IMR-90 (cell line): ENCODE results near the gene MAPK8IP3. TPM values are rescaled to one million over a fixed set of nuclear protein-coding genes. Genes with fewer than 3 reads are reported as not detected.

Experiments used
- ATAC-seq: fragments of 200-7000 bp; cut with Tn5 transposase; 2 replicates; pipeline ENCODE4 v1.9.1; 2020; ENCODE audit warnings: low read depth, mild to moderate bottlenecking, moderate library complexity
- BruUV-seq: library from RNA; stranded (reverse); fragments of 400-500 nt; replicated peaks from 2 replicates; lab custom pipeline; 2021; lab: Mats Ljungman, UMichigan
- CTCF ChIA-PET: fragments of 300-600 bp; formaldehyde crosslinking; extraction: SDS; loops from one replicate; lab custom pipeline; 2021; ENCODE audit warnings: antibody characterized with exemption; lab: Yijun Ruan, JAX
- POLR2A ChIA-PET: fragments of 300-600 bp; sonication (Branson Sonifier 250); formaldehyde crosslinking; loops from one replicate; lab custom pipeline; 2022; ENCODE audit warnings: antibody characterized with exemption; ENCODE audit not compliant: unreplicated experiment; lab: Charles Lee
- DNase-seq: peaks from one replicate; pipeline ENCODE4 v3.0.0; 2013
- H2AFZ ChIP-seq: replicated peaks from 2 replicates; pipeline ENCODE3; 2013; ENCODE audit warnings: low read length, mild to moderate bottlenecking; ENCODE audit not compliant: poor library complexity
- H2AK5ac ChIP-seq: 2 replicates; pipeline ENCODE4 v1.6.1; 2013; ENCODE audit warnings: low read depth, low read length, inconsistent platforms
- H2AK9ac ChIP-seq: replicated peaks from 2 replicates; pipeline ENCODE3; 2013; ENCODE audit warnings: mild to moderate bottlenecking, low read depth, low read length, moderate library complexity; ENCODE audit not compliant: poor library complexity
- H2BK120ac ChIP-seq: 2 replicates; pipeline ENCODE4 v1.6.1; 2013; ENCODE audit warnings: low read depth, low read length, inconsistent platforms
- H2BK15ac ChIP-seq: 3 replicates; pipeline ENCODE4 v1.6.1; 2013; ENCODE audit warnings: low read depth, low read length, inconsistent platforms
- H2BK20ac ChIP-seq: 2 replicates; pipeline ENCODE4 v1.6.1; 2013; ENCODE audit warnings: low read depth, mild to moderate bottlenecking, inconsistent platforms, low read length, moderate library complexity
- H2BK5ac ChIP-seq: 2 replicates; pipeline ENCODE4 v1.6.1; 2013; ENCODE audit warnings: mild to moderate bottlenecking, low read depth, low read length, inconsistent platforms; ENCODE audit not compliant: poor library complexity, severe bottlenecking
- H3K14ac ChIP-seq: replicated peaks from 2 replicates; pipeline ENCODE4 v1.6.1; 2013; ENCODE audit warnings: low read depth, low read length, inconsistent platforms
- H3K18ac ChIP-seq: 2 replicates; pipeline ENCODE4 v1.6.1; 2013; ENCODE audit warnings: low read depth, low read length, control low read depth
- H3K23ac ChIP-seq: 2 replicates; pipeline ENCODE4 v1.6.1; 2013; ENCODE audit warnings: low read depth, low read length, inconsistent platforms
- H3K27ac ChIP-seq: 2 replicates; pipeline ENCODE4 v1.5.1; 2013; ENCODE audit warnings: mild to moderate bottlenecking, control low read depth, low read length; ENCODE audit not compliant: insufficient read depth
- H3K27me3 ChIP-seq: 2 replicates; pipeline ENCODE4 v1.6.1; 2013; ENCODE audit warnings: low read length; ENCODE audit not compliant: control insufficient read depth, insufficient read depth
- H3K36me3 ChIP-seq: 2 replicates; pipeline ENCODE4 v1.6.1; 2013; ENCODE audit warnings: low read length, mixed read lengths; ENCODE audit not compliant: control insufficient read depth, insufficient read depth
- H3K4ac ChIP-seq: 2 replicates; pipeline ENCODE4 v1.6.1; 2013; ENCODE audit warnings: low read depth, low read length, inconsistent platforms
- H3K4me1 ChIP-seq: 2 replicates; pipeline ENCODE4 v1.6.1; 2013; ENCODE audit warnings: low read length, mixed read lengths; ENCODE audit not compliant: control insufficient read depth, insufficient read depth
- H3K4me2 ChIP-seq: 2 replicates; pipeline ENCODE4 v1.6.1; 2013; ENCODE audit warnings: low read depth, mild to moderate bottlenecking, control low read depth, low read length, moderate library complexity
- H3K4me3 ChIP-seq: 2 replicates; pipeline ENCODE4 v1.5.1; 2013; ENCODE audit warnings: low read depth, mild to moderate bottlenecking, control low read depth, low read length, moderate library complexity; ENCODE audit not compliant: insufficient read depth
- H3K56ac ChIP-seq: 2 replicates; pipeline ENCODE4 v1.6.1; 2013; ENCODE audit warnings: low read length, inconsistent platforms; ENCODE audit not compliant: insufficient read depth; ENCODE audit errors: extremely low read depth
- H3K79me1 ChIP-seq, 2 experiments: 2 replicates each; pipeline ENCODE4 v1.6.1; 2013; ENCODE audit warnings: low read length in 2 of 2, inconsistent platforms in 1 of 2, low read depth in 1 of 2
- H3K9ac ChIP-seq: 2 replicates; pipeline ENCODE4 v1.6.1; 2013; ENCODE audit warnings: low read depth, low read length, control low read depth
- H3K9me1 ChIP-seq: 2 replicates; pipeline ENCODE4 v1.6.1; 2013; ENCODE audit warnings: low read length, inconsistent platforms; ENCODE audit not compliant: insufficient read depth
- H3K9me3 ChIP-seq: 2 replicates; pipeline ENCODE4 v1.6.1; 2013; ENCODE audit warnings: low read length; ENCODE audit not compliant: control insufficient read depth, insufficient read depth
- H4K20me1 ChIP-seq: 2 replicates; pipeline ENCODE4 v1.6.1; 2013; ENCODE audit warnings: low read length, inconsistent platforms; ENCODE audit not compliant: insufficient read depth
- H4K5ac ChIP-seq: 2 replicates; pipeline ENCODE4 v1.6.1; 2013; ENCODE audit warnings: mild to moderate bottlenecking, low read depth, low read length, control low read depth
- H4K8ac ChIP-seq, 2 experiments: 2 replicates each; pipeline ENCODE4 v1.6.1; 2013; ENCODE audit warnings: low read depth in 2 of 2, low read length in 2 of 2, control low read depth in 1 of 2, inconsistent platforms in 1 of 2
- H4K91ac ChIP-seq: 2 replicates; pipeline ENCODE4 v1.6.1; 2013; ENCODE audit warnings: low read depth, low read length, inconsistent platforms; ENCODE audit not compliant: insufficient read depth
- BHLHE40 ChIP-seq: fragments of 150-350 bp; IDR thresholded peaks from 2 replicates; pipeline ENCODE4 v1.6.1; 2016; ENCODE audit warnings: mild to moderate bottlenecking, low read depth, low read length
- CEBPB ChIP-seq: IDR thresholded peaks from 2 replicates; pipeline ENCODE4 v1.6.1; 2012; ENCODE audit warnings: low read depth, low read length, improper control_type of control experiment
- CHD1 ChIP-seq: IDR thresholded peaks from 2 replicates; pipeline ENCODE4 v1.6.1; 2012; ENCODE audit warnings: low read depth, low read length, improper control_type of control experiment
- FOS ChIP-seq: fragments of 150-350 bp; IDR thresholded peaks from 2 replicates; pipeline ENCODE4 v1.6.1; 2016; ENCODE audit warnings: low read depth, low read length
- MAFK ChIP-seq: IDR thresholded peaks from 2 replicates; pipeline ENCODE4 v1.6.1; 2012; ENCODE audit warnings: low read depth, low read length, improper control_type of control experiment
- MXI1 ChIP-seq: IDR thresholded peaks from 2 replicates; pipeline ENCODE4 v1.6.1; 2012; ENCODE audit warnings: low read depth, mild to moderate bottlenecking, low read length, moderate library complexity, borderline replicate concordance
- RAD21 ChIP-seq: IDR thresholded peaks from 2 replicates; pipeline ENCODE4 v1.6.1; 2012; ENCODE audit warnings: low read length, improper control_type of control experiment
- RFX5 ChIP-seq: IDR thresholded peaks from 2 replicates; pipeline ENCODE4 v1.8.0; 2012; ENCODE audit warnings: low read depth, mild to moderate bottlenecking, low read length, moderate library complexity
- WGBS, 2 experiments: methylation state at CpG; one replicate each; pipeline versions ENCODE4 v1.1.5 to v1.1.7; 2013; ENCODE audit warnings: missing lambda C conversion rate in 2 of 2; ENCODE audit not compliant: insufficient read length in 1 of 2; ENCODE audit errors: extremely low coverage in 2 of 2; 5-methylcytosine and 5-hydroxymethylcytosine counted together
- dilution Hi-C: fragments of 300-500 bp; cut with HindIII; formaldehyde crosslinking; loops from one replicate; pipeline ENCODE4 v1.14.3; 2018; ENCODE audit warnings: low sequenced_read_pairs; ENCODE audit not compliant: unreplicated experiment
- in situ Hi-C: fragments of 300-500 bp; cut with MboI; formaldehyde crosslinking; loops from 3 replicates; pipeline ENCODE4 v1.14.3; 2019; ENCODE audit warnings: low sequenced_read_pairs, inconsistent platforms, mixed read lengths
- intact Hi-C: fragments of 100-400 bp; cut with micrococcal nuclease; formaldehyde crosslinking; loops from 2 replicates; pipeline ENCODE4 v1.10.0; 2022
- polyA plus RNA-seq, 3 experiments: library from polyadenylated mRNA; depleted of rRNA; stranded (reverse); fragments of >200 nt; gene quantifications; 2 replicates each; pipeline ENCODE4 v1.2.3, GENCODE V29; 2012; ENCODE audit warnings: low replicate concordance in 1 of 3
- total RNA-seq: library from RNA; depleted of rRNA; stranded (reverse); fragments of >200 nt; gene quantifications from 2 replicates; pipeline ENCODE4 v1.2.3, GENCODE V29; 2012
- TF ChIP-seq, protein P1 (sequence below): fragments of 150-350 bp; IDR thresholded peaks from 2 replicates; pipeline ENCODE4 v1.6.1; 2017; ENCODE audit warnings: mild to moderate bottlenecking, antibody characterized with exemption, low read length, low read depth
- TF ChIP-seq, protein P2 (sequence below): conservative IDR thresholded peaks from 2 replicates; pipeline ENCODE4 v1.5.1; 2012; ENCODE audit warnings: mild to moderate bottlenecking, low read depth, low read length, improper control_type of control experiment
- TF ChIP-seq, protein P3 (sequence below): fragments of 150-350 bp; IDR thresholded peaks from 2 replicates; pipeline ENCODE4 v1.6.1; 2016; ENCODE audit warnings: low read depth, mild to moderate bottlenecking, low read length, moderate library complexity, borderline replicate concordance

MAPK8IP3 gene
- total and polyA plus RNA-seq, 2 of the 4 experiments (the other 2 are of a cell fraction), result 17.0 to 69.1 TPM

DNA sequence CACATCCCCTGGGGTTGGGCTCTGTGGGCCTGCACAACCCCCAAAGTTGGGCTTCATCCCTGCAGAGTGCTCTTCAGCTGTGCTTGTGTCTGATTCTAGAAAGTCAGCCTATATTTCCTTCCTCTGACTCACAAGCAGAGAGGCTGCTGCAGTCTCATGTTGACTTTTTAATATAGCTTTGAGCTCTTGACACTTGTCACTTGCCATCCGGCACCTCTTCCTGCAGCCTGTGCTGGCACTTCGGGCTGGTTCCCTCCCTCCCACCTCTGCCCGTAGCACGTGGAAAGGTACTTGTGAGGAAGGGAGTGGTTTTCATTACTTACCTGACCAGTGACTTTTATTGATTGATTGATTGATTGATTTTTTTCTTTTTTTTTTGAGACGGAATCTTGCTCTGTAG, 47.0 kb upstream of the MAPK8IP3 start:
- in situ Hi-C loops, result no loop called here
- H3K23ac ChIP-seq, result no peak overlapping the region
- H4K20me1 ChIP-seq, result peaks cover 4% of the 10 kb centered on the region; the same call in 1 of the 2 replicates
- ChIA-PET CTCF (no interaction called here), POLR2A (no interaction called here)
- no peak overlapping the region for H2AK5ac ChIP-seq
- no peak overlapping the region for H2BK20ac ChIP-seq
- H2AFZ ChIP-seq, result no peak overlapping the region
- H3K4me2 ChIP-seq, result no peak overlapping the region
- intact Hi-C loops, result no loop called here
- DNase-seq (no peak), ATAC-seq (no peak)
- H3K36me3 ChIP-seq, result peaks cover 79% of the 10 kb centered on the region
- no peaks in the 10 kb centered on the region for H3K4me1 ChIP-seq
- WGBS, 2 experiments, result no CpG with 5 or more reads among the region's 5 CpGs
- H2AK9ac ChIP-seq, result no peak overlapping the region
- dilution Hi-C loops, result no loop called here
- no peak overlapping the region for H3K18ac ChIP-seq
- H4K8ac ChIP-seq, result no peak overlapping the region
- H2BK15ac ChIP-seq, result no peak overlapping the region
- BruUV-seq, result no TSS peak
- H3K27ac ChIP-seq, result no peak overlapping the region
- no peaks in the 10 kb centered on the region for H3K9me3 ChIP-seq
- H3K56ac ChIP-seq, result no peak overlapping the region
- H3K9me1 ChIP-seq, result no peaks in the 10 kb centered on the region
- peaks cover 1 to 6% of the 10 kb centered on the region in 2 experiments; a peak in 2 of 4 replicates for H3K79me1 ChIP-seq
- no peak overlapping the region for H2BK5ac ChIP-seq
- H4K91ac ChIP-seq, result no peak overlapping the region
- no peak for TF ChIP-seq RAD21
- TF ChIP-seq MAFK, result no peak
- no peak for TF ChIP-seq CEBPB
- TF ChIP-seq, protein P1, sequence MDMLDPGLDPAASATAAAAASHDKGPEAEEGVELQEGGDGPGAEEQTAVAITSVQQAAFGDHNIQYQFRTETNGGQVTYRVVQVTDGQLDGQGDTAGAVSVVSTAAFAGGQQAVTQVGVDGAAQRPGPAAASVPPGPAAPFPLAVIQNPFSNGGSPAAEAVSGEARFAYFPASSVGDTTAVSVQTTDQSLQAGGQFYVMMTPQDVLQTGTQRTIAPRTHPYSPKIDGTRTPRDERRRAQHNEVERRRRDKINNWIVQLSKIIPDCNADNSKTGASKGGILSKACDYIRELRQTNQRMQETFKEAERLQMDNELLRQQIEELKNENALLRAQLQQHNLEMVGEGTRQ, result no peak
- TF ChIP-seq, protein P2, sequence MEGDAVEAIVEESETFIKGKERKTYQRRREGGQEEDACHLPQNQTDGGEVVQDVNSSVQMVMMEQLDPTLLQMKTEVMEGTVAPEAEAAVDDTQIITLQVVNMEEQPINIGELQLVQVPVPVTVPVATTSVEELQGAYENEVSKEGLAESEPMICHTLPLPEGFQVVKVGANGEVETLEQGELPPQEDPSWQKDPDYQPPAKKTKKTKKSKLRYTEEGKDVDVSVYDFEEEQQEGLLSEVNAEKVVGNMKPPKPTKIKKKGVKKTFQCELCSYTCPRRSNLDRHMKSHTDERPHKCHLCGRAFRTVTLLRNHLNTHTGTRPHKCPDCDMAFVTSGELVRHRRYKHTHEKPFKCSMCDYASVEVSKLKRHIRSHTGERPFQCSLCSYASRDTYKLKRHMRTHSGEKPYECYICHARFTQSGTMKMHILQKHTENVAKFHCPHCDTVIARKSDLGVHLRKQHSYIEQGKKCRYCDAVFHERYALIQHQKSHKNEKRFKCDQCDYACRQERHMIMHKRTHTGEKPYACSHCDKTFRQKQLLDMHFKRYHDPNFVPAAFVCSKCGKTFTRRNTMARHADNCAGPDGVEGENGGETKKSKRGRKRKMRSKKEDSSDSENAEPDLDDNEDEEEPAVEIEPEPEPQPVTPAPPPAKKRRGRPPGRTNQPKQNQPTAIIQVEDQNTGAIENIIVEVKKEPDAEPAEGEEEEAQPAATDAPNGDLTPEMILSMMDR, result no peak
- no peak for TF ChIP-seq FOS
- TF ChIP-seq BHLHE40, result no peak
- TF ChIP-seq RFX5, result no peak
- TF ChIP-seq, protein P3, sequence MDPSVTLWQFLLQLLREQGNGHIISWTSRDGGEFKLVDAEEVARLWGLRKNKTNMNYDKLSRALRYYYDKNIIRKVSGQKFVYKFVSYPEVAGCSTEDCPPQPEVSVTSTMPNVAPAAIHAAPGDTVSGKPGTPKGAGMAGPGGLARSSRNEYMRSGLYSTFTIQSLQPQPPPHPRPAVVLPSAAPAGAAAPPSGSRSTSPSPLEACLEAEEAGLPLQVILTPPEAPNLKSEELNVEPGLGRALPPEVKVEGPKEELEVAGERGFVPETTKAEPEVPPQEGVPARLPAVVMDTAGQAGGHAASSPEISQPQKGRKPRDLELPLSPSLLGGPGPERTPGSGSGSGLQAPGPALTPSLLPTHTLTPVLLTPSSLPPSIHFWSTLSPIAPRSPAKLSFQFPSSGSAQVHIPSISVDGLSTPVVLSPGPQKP, result no peak
- TF ChIP-seq MXI1, result no peak
- no peak for TF ChIP-seq CHD1
- H4K5ac ChIP-seq, result no peak overlapping the region
- no peak overlapping the region for H3K4ac ChIP-seq
- no peak overlapping the region for H3K14ac ChIP-seq
- H3K9ac ChIP-seq, result no peak overlapping the region
- no peaks in the 10 kb centered on the region for H3K27me3 ChIP-seq
- no peak overlapping the region for H2BK120ac ChIP-seq
- H3K4me3 ChIP-seq, result no peak overlapping the region
